Liver (tissue), 9 donors: Measurements from ENCODE around the gene NPAS2. TPM values are rescaled to one million over a fixed set of nuclear protein-coding genes. Genes with fewer than 3 reads are reported as not detected.

ENCODE experiments used
- DNase-seq: peaks from one replicate; pipeline ENCODE4 v3.0.0-alpha.2; 2017; ENCODE audit warnings: low spot score
- H3K27ac ChIP-seq, 2 donors: one replicate each; pipeline ENCODE4 v1.7.0; 2013; ENCODE audit warnings: inconsistent platforms in 2 of 2, low read length in 2 of 2, control low read depth in 1 of 2, low read depth in 1 of 2, mild to moderate bottlenecking in 1 of 2
- H3K27me3 ChIP-seq, 4 donors: one replicate each; pipeline versions ENCODE4 v1.6.1 to v1.7.0; 2013; ENCODE audit warnings: low read length in 3 of 4, inconsistent platforms in 1 of 4, mild to moderate bottlenecking in 1 of 4, moderate library complexity in 1 of 4; ENCODE audit not compliant: control insufficient read depth in 4 of 4, insufficient read depth in 4 of 4
- H3K36me3 ChIP-seq, 4 donors: one replicate each; pipeline versions ENCODE4 v1.6.1 to v1.7.0; 2013; ENCODE audit warnings: low read length in 3 of 4, mild to moderate bottlenecking in 3 of 4, low read depth in 1 of 4, moderate library complexity in 1 of 4; ENCODE audit not compliant: control insufficient read depth in 4 of 4, insufficient read depth in 3 of 4
- H3K4me1 ChIP-seq, 4 donors: one replicate each; pipeline versions ENCODE4 v1.6.1 to v1.7.0; 2013; ENCODE audit warnings: low read length in 3 of 4, mild to moderate bottlenecking in 3 of 4, moderate library complexity in 1 of 4; ENCODE audit not compliant: control insufficient read depth in 4 of 4, insufficient read depth in 4 of 4
- H3K4me3 ChIP-seq, 3 donors: one replicate each; pipeline versions ENCODE4 v1.6.1 to v1.7.0; 2013; ENCODE audit warnings: low read length in 3 of 3, control low read depth in 1 of 3, low read depth in 1 of 3, mild to moderate bottlenecking in 1 of 3
- H3K9ac ChIP-seq, 2 donors: one replicate each; pipeline ENCODE4 v1.7.0; 2013; ENCODE audit warnings: low read length in 2 of 2, mild to moderate bottlenecking in 2 of 2, moderate library complexity in 2 of 2, control low read depth in 1 of 2, low read depth in 1 of 2
- H3K9me3 ChIP-seq, 4 donors: one replicate each; pipeline versions ENCODE4 v1.6.1 to v1.7.0; 2013; ENCODE audit warnings: low read length in 3 of 4; ENCODE audit not compliant: control insufficient read depth in 4 of 4
- CTCF ChIP-seq: fragments of 150-350 bp; IDR thresholded peaks from 2 replicates; pipeline ENCODE4 v1.5.1; 2017; ENCODE audit warnings: improper control_type of control experiment, low read depth, low read length; ENCODE audit not compliant: missing input control
- EGR1 ChIP-seq, 2 donors: IDR thresholded peaks; 2 replicates each; pipeline ENCODE4 v1.6.1; 2016 to 2018; ENCODE audit warnings: antibody characterized with exemption in 2 of 2, low read depth in 2 of 2
- FOXA1 ChIP-seq: IDR thresholded peaks from 2 replicates; pipeline ENCODE4 v1.6.1; 2016; ENCODE audit warnings: antibody characterized with exemption
- FOXA2 ChIP-seq: IDR thresholded peaks from 2 replicates; pipeline ENCODE4 v1.6.1; 2016; ENCODE audit warnings: antibody characterized with exemption
- HNF4A ChIP-seq, 2 donors: conservative IDR thresholded peaks; 2 replicates each; pipeline ENCODE4 v1.6.1; 2016; ENCODE audit warnings: antibody characterized with exemption in 2 of 2, mild to moderate bottlenecking in 2 of 2
- HNF4G ChIP-seq: IDR thresholded peaks from 2 replicates; pipeline ENCODE4 v1.6.1; 2016; ENCODE audit warnings: antibody characterized with exemption
- JUND ChIP-seq, 2 donors: IDR thresholded peaks; 2 replicates each; pipeline ENCODE4 v1.6.1; 2016; ENCODE audit warnings: antibody characterized with exemption in 2 of 2
- MAX ChIP-seq: IDR thresholded peaks from 2 replicates; pipeline ENCODE4 v1.6.1; 2016; ENCODE audit warnings: antibody characterized with exemption
- NR2F2 ChIP-seq: IDR thresholded peaks from 2 replicates; pipeline ENCODE4 v1.6.1; 2016; ENCODE audit warnings: antibody characterized with exemption
- RAD21 ChIP-seq, 2 donors: IDR thresholded peaks; 2 replicates each; pipeline ENCODE4 v1.6.1; 2016; ENCODE audit warnings: antibody characterized with exemption in 2 of 2, mild to moderate bottlenecking in 2 of 2
- REST ChIP-seq: IDR thresholded peaks from 2 replicates; pipeline ENCODE4 v1.6.1; 2016; ENCODE audit warnings: antibody characterized with exemption, mild to moderate bottlenecking
- RXRA ChIP-seq, 2 donors: IDR thresholded peaks; 2 replicates each; pipeline ENCODE4 v1.6.1; 2017 to 2018; ENCODE audit warnings: antibody characterized with exemption in 2 of 2, mild to moderate bottlenecking in 1 of 2
- SP1 ChIP-seq: IDR thresholded peaks from 2 replicates; pipeline ENCODE4 v1.6.1; 2018; ENCODE audit warnings: antibody characterized with exemption, mild to moderate bottlenecking
- TAF1 ChIP-seq: conservative IDR thresholded peaks from 2 replicates; pipeline ENCODE4 v1.6.1; 2016; ENCODE audit warnings: antibody characterized with exemption, mild to moderate bottlenecking
- YY1 ChIP-seq: IDR thresholded peaks from 2 replicates; pipeline ENCODE4 v1.6.1; 2016; ENCODE audit warnings: antibody characterized with exemption, mild to moderate bottlenecking
- ZBTB33 ChIP-seq: IDR thresholded peaks from 2 replicates; pipeline ENCODE4 v1.6.1; 2016; ENCODE audit warnings: antibody characterized with exemption
- WGBS: extraction: QIAGEN DNeasy Blood & Tissue Kit; methylation state at CpG from one replicate; pipeline ENCODE4 v1.1.7; 2013; 5-methylcytosine and 5-hydroxymethylcytosine counted together
- polyA plus RNA-seq, 2 donors: library from polyadenylated mRNA; stranded (reverse) in 1 of 2; unstranded in 1 of 2; fragments of 200-250 nt in 1 of 2; fragments of >200 nt in 1 of 2; fragmentation: Nextera tagmentation in 1 of 2; extraction: Ambion mirVana in 1 of 2; gene quantifications; one replicate each; pipeline versions ENCODE4 v1.2.1 to v1.2.3, GENCODE V29; 2013 to 2015
- total RNA-seq, 2 donors: library from RNA; depleted of rRNA; stranded (reverse); fragments of >200 nt; gene quantifications; one replicate each; pipeline ENCODE4 v1.2.3, GENCODE V29; 2014
- TF ChIP-seq, protein P1 (sequence below): IDR thresholded peaks from 2 replicates; pipeline ENCODE4 v1.6.1; 2016; ENCODE audit warnings: antibody characterized with exemption
- donor health status: healthy.
- donor health status: healthy.
- donor health status: healthy.
- donor health status: healthy.
- donor health status: healthy.

NPAS2 gene
- total and polyA plus RNA-seq, 4 donors, result 0.33 to 24.3 (median 6.6) TPM

- 85% methylated on average over 7 of the region's 7 CpGs for WGBS
- Histone ChIP-seq H3K27ac (peak overlapping the region; percentile 16 to 47), H3K9me3 (no peaks in the 10 kb centered on the region), H3K9ac (no peak overlapping the region), H3K4me1 (peaks cover 0 to 10% (median 4%) of the 10 kb centered on the region in 4 donors), H3K27me3 (no peaks in the 10 kb centered on the region), H3K4me3 (no peak overlapping the region), H3K36me3 (no peaks in the 10 kb centered on the region)
- no peak for TF ChIP-seq CTCF
- no peak for TF ChIP-seq HNF4A (conservative IDR thresholded peaks at IDR 0.05)
- TF ChIP-seq NR2F2, result no peak
- no peak for TF ChIP-seq EGR1 (IDR thresholded peaks at IDR 0.05; ENCODE audit: low read depth in 2 of 2)
- no peak for TF ChIP-seq RAD21 (IDR thresholded peaks at IDR 0.05)
- no peak for TF ChIP-seq FOXA1
- no peak for TF ChIP-seq REST
- no peak for TF ChIP-seq YY1
- no peak for TF ChIP-seq ZBTB33
- TF ChIP-seq, protein P1, sequence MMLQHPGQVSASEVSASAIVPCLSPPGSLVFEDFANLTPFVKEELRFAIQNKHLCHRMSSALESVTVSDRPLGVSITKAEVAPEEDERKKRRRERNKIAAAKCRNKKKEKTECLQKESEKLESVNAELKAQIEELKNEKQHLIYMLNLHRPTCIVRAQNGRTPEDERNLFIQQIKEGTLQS, result no peak
- TF ChIP-seq SP1, result no peak
- TF ChIP-seq HNF4G, result no peak
- no peak for TF ChIP-seq RXRA (IDR thresholded peaks at IDR 0.05)
- TF ChIP-seq FOXA2, result no peak
- no peak for DNase-seq
Observed at GRCh38 chr2:100791936-100792308, 28.0 kb upstream of the NPAS2 start.

- Histone ChIP-seq H3K27ac (no peak overlapping the region), H3K36me3 (no peaks in the 10 kb centered on the region), H3K4me3 (no peak overlapping the region), H3K9ac (no peak overlapping the region), H3K4me1 (peaks cover 0 to 10% (median 4%) of the 10 kb centered on the region in 4 donors), H3K9me3 (no peaks in the 10 kb centered on the region), H3K27me3 (no peaks in the 10 kb centered on the region)
- 94% methylated on average over 8 of the region's 8 CpGs for WGBS
- no peak for DNase-seq
- TF ChIP-seq HNF4A (conservative IDR thresholded peaks at IDR 0.05) (no peak), YY1 (no peak), NR2F2 (no peak), JUND (IDR thresholded peaks at IDR 0.05) (no peak), FOXA2 (no peak), RAD21 (IDR thresholded peaks at IDR 0.05) (no peak), MAX (no peak), SP1 (no peak), TAF1 (no peak), ZBTB33 (no peak), HNF4G (no peak), CTCF (no peak), FOXA1 (no peak), EGR1 (IDR thresholded peaks at IDR 0.05; ENCODE audit: low read depth in 2 of 2) (no peak), RXRA (IDR thresholded peaks at IDR 0.05) (no peak)
- TF ChIP-seq, protein P1, result no peak
Observed at GRCh38 chr2:100793220-100793619, 26.7 kb upstream of the NPAS2 start.
